ENCODE data around the gene CYP4F22. TPM values are rescaled to one million over a fixed set of nuclear protein-coding genes. Genes with fewer than 3 reads are reported as not detected.

The CYP4F22 gene
- total RNA-seq, 2 donors from 2014 or later, result not detected

GRCh38 chr19:15577184-15577771 lies 69.0 kb downstream of the CYP4F22 start:
- H3K4me1 ChIP-seq, result no peaks in the 10 kb centered on the region
- no peaks in the 10 kb centered on the region for H3K36me3 ChIP-seq (replicated peaks in 1 of 2; ENCODE audit: insufficient read depth in 1 of 2, low read depth in 2 of 2)
- WGBS, 2 donors, result 37 to 48% methylated on average over 4 to 6 of the region's 6 CpGs
- H3K27me3 ChIP-seq, result no peaks in the 10 kb centered on the region
- no peak overlapping the region for H3K27ac ChIP-seq
- H3K4me3 ChIP-seq, result no peak overlapping the region
- TF ChIP-seq CTCF (IDR thresholded peaks at IDR 0.05) (no peak), POLR2A (IDR thresholded peaks at IDR 0.05) (no peak)
- no peak for DNase-seq
- no peak for ATAC-seq
- intact Hi-C loops (cut with DNase I), result no loop called here
- no peaks in the 10 kb centered on the region for H3K9me3 ChIP-seq

- no peaks in the 10 kb centered on the region for H3K9me3 ChIP-seq
- no peak overlapping the region for H3K27ac ChIP-seq
- intact Hi-C loops (cut with DNase I), result no loop called here
- no peak for DNase-seq
- no peak for ATAC-seq
- H3K4me1 ChIP-seq, result peaks cover 5% of the 10 kb centered on the region
- no peak overlapping the region for H3K4me3 ChIP-seq
- TF ChIP-seq CTCF (IDR thresholded peaks at IDR 0.05) (no peak), POLR2A (IDR thresholded peaks at IDR 0.05) (no peak)
- H3K27me3 ChIP-seq, result peaks cover 0 to 10% of the 10 kb centered on the region in 2 donors
- H3K36me3 ChIP-seq (replicated peaks in 1 of 2; ENCODE audit: insufficient read depth in 1 of 2, low read depth in 2 of 2), result no peaks in the 10 kb centered on the region
- 62 to 77% methylated on average over 6 to 10 of the region's 12 CpGs for WGBS, 2 donors
These were observed 75.0 kb downstream of the CYP4F22 start for GRCh38 chr19:15583346-15583745.

- no peak for DNase-seq
- TF ChIP-seq POLR2A (IDR thresholded peaks at IDR 0.05), result no peak
- TF ChIP-seq CTCF (IDR thresholded peaks at IDR 0.05), result no peak
- H3K27ac ChIP-seq, result no peak overlapping the region
- no peaks in the 10 kb centered on the region for H3K9me3 ChIP-seq
- peaks cover 5% of the 10 kb centered on the region for H3K4me1 ChIP-seq
- H3K27me3 ChIP-seq, result peaks cover 0 to 10% of the 10 kb centered on the region in 2 donors
- intact Hi-C loops (cut with DNase I), result no loop called here
- ATAC-seq, result no peak
- WGBS, 2 donors, result 29 to 41% methylated on average over 4 to 9 of the region's 10 CpGs
- H3K36me3 ChIP-seq (replicated peaks in 1 of 2; ENCODE audit: insufficient read depth in 1 of 2, low read depth in 2 of 2), result no peaks in the 10 kb centered on the region
- no peak overlapping the region for H3K4me3 ChIP-seq
These were observed 75.8 kb downstream of the CYP4F22 start for GRCh38 chr19:15584095-15584494.

- TF ChIP-seq CTCF (IDR thresholded peaks at IDR 0.05) (peak; percentile 80 to 88 (median 84)), POLR2A (IDR thresholded peaks at IDR 0.05) (no peak)
- peak; percentile 62 for ATAC-seq
- H3K36me3 ChIP-seq (replicated peaks in 1 of 2; ENCODE audit: insufficient read depth in 1 of 2, low read depth in 2 of 2), result no peaks in the 10 kb centered on the region
- H3K4me3 ChIP-seq, result no peak overlapping the region
- peaks cover 0 to 10% of the 10 kb centered on the region in 2 donors for H3K27me3 ChIP-seq
- H3K27ac ChIP-seq, result no peak overlapping the region
- DNase-seq, result peak; percentile 78 to 85 (median 79)
- peaks cover 5% of the 10 kb centered on the region for H3K4me1 ChIP-seq
- H3K9me3 ChIP-seq, result no peaks in the 10 kb centered on the region
- whole genome bisulfite sequencing, 2 donors, result 8 to 19% methylated on average over 15 to 35 of the region's 35 CpGs
- intact Hi-C loops (cut with DNase I), result no loop called here
These were observed 76.3 kb downstream of the CYP4F22 start for GRCh38 chr19:15584541-15585115.

GRCh38 chr19:15587663-15588062 lies 79.3 kb downstream of the CYP4F22 start:
- intact Hi-C loops (cut with DNase I), result no loop called here
- ATAC-seq (no peak), DNase-seq (peak in 1 of 4 donors; percentile 69)
- Histone ChIP-seq H3K27me3 (peaks cover 0 to 10% of the 10 kb centered on the region in 2 donors), H3K4me3 (no peak overlapping the region), H3K9me3 (peaks cover 0 to 6% (median 0%) of the 10 kb centered on the region in 3 donors), H3K36me3 (replicated peaks in 1 of 2; ENCODE audit: insufficient read depth in 1 of 2, low read depth in 2 of 2) (no peaks in the 10 kb centered on the region), H3K27ac (no peak overlapping the region), H3K4me1 (peaks cover 5% of the 10 kb centered on the region)
- 56 to 77% methylated on average over 9 of the region's 9 CpGs for WGBS, 2 donors
- TF ChIP-seq POLR2A (IDR thresholded peaks at IDR 0.05), result no peak
- TF ChIP-seq CTCF (IDR thresholded peaks at IDR 0.05), result no peak

Measured in body of pancreas (tissue), 4 donors.